Measurements from ENCODE around the gene RAB27A.

The RAB27A gene

GRCh38 chr15:55250392-55250791 is 39.2 kb downstream of the RAB27A start:
- peak; percentile 87 to 99 for DNase-seq

- DNase-seq: peak in 1 of 2 donors; percentile 15
Measured at GRCh38 chr15:55249885-55250284, 39.7 kb downstream of the RAB27A start.

GRCh38 chr15:55248895-55249294 is 40.7 kb downstream of the RAB27A start:
- no peak for DNase-seq

GRCh38 chr15:55247766-55248427 is 41.7 kb downstream of the RAB27A start:
- peak in 1 of 2 donors; percentile 31 for DNase-seq

- DNase-seq: peak; percentile 60 to 75
Measured at GRCh38 chr15:55247311-55247710, 42.3 kb downstream of the RAB27A start.

GRCh38 chr15:55246567-55246966 is 43.0 kb downstream of the RAB27A start:
- no peak for DNase-seq

GRCh38 chr15:55245059-55245458 is 44.6 kb downstream of the RAB27A start:
- no peak for DNase-seq

- no peak for DNase-seq
Measured at GRCh38 chr15:55241891-55242290, 47.7 kb downstream of the RAB27A start.

GRCh38 chr15:55241186-55241585 is 48.4 kb downstream of the RAB27A start:
- DNase-seq: no peak

- DNase-seq: no peak
Measured at GRCh38 chr15:55240125-55240760, 49.4 kb downstream of the RAB27A start.

- no peak for DNase-seq
Measured at GRCh38 chr15:55239440-55240124, 50.0 kb downstream of the RAB27A start.

- DNase-seq: no peak
Measured at GRCh38 chr15:55238877-55239276, 50.7 kb downstream of the RAB27A start.

- no peak for DNase-seq
Measured at GRCh38 chr15:55237219-55238130, 52.1 kb downstream of the RAB27A start.

GRCh38 chr15:55235546-55236036 is 54.0 kb downstream of the RAB27A start:
- DNase-seq: no peak

GRCh38 chr15:55234800-55235104 is 54.9 kb downstream of the RAB27A start:
- DNase-seq: no peak

- no peak for DNase-seq
Measured at GRCh38 chr15:55234104-55234799, 55.4 kb downstream of the RAB27A start.

GRCh38 chr15:55231455-55231854 is 58.2 kb downstream of the RAB27A start:
- DNase-seq: no peak

GRCh38 chr15:55230953-55231352 is 58.7 kb downstream of the RAB27A start:
- DNase-seq: no peak

- DNase-seq: no peak
Measured at GRCh38 chr15:55230051-55230670, 59.5 kb downstream of the RAB27A start.

GRCh38 chr15:55226127-55226526 is 63.5 kb downstream of the RAB27A start:
- DNase-seq: no peak

GRCh38 chr15:55224892-55225291 is 64.7 kb downstream of the RAB27A start:
- DNase-seq: no peak

- DNase-seq: peak; percentile 23 to 65
Measured at GRCh38 chr15:55222588-55222987, 67.0 kb downstream of the RAB27A start.
